GM18907 (cell line): Measurements from ENCODE around the gene RPL31.
"Not testable (repeated sequence)": the region's sequence is repeated elsewhere in the genome, so short reads cannot be mapped to it uniquely, and the experiment has no call there.

ENCODE experiments used
- ATAC-seq: cut with Tn5 transposase; IDR thresholded peaks from one replicate; pipeline ENCODE4 v1.9.1; 2021; ENCODE audit warnings: mild to moderate bottlenecking, moderate library complexity; ENCODE audit not compliant: unreplicated experiment

Gene RPL31

GRCh38 chr2:101023327-101024107, 21.4 kb downstream of the RPL31 start:
- ATAC-seq: no peak

- ATAC-seq: no peak
Observed at GRCh38 chr2:101025561-101025960, 23.5 kb downstream of the RPL31 start.

- no peak for ATAC-seq
Observed at GRCh38 chr2:101026253-101026701, 24.2 kb downstream of the RPL31 start.

- ATAC-seq: no peak
Observed at GRCh38 chr2:101026923-101027469, 24.9 kb downstream of the RPL31 start.

- no peak for ATAC-seq
Observed at GRCh38 chr2:101027852-101028251, 25.8 kb downstream of the RPL31 start.

- no peak for ATAC-seq
Observed at GRCh38 chr2:101030866-101031554, 28.9 kb downstream of the RPL31 start.

- ATAC-seq: no peak
Observed at GRCh38 chr2:101032084-101032776, 30.1 kb downstream of the RPL31 start.

GRCh38 chr2:101036562-101036961, 34.5 kb downstream of the RPL31 start:
- no peak for ATAC-seq

- no peak for ATAC-seq
Observed at GRCh38 chr2:101037161-101037755, 35.2 kb downstream of the RPL31 start.

- ATAC-seq: no peak
Observed at GRCh38 chr2:101038455-101039255, 36.6 kb downstream of the RPL31 start.

GRCh38 chr2:101040072-101040471, 38.0 kb downstream of the RPL31 start:
- ATAC-seq: no peak

- ATAC-seq: no peak
Observed at GRCh38 chr2:101040761-101041160, 38.7 kb downstream of the RPL31 start.

GRCh38 chr2:101041413-101041812, 39.3 kb downstream of the RPL31 start:
- no peak for ATAC-seq

GRCh38 chr2:101045330-101045729, 43.2 kb downstream of the RPL31 start:
- no peak for ATAC-seq

GRCh38 chr2:101047075-101047766, 45.1 kb downstream of the RPL31 start:
- no peak for ATAC-seq

GRCh38 chr2:101047774-101048173, 45.7 kb downstream of the RPL31 start:
- no peak for ATAC-seq

- no peak for ATAC-seq
Observed at GRCh38 chr2:101048756-101049155, 46.7 kb downstream of the RPL31 start.

GRCh38 chr2:101050886-101051285, 48.8 kb downstream of the RPL31 start:
- not testable (repeated sequence) for ATAC-seq

- ATAC-seq: no peak
Observed at GRCh38 chr2:101052147-101052546, 50.1 kb downstream of the RPL31 start.

- no peak for ATAC-seq
Observed at GRCh38 chr2:101053117-101053516, 51.0 kb downstream of the RPL31 start.
